Astrocyte of the cerebellum (primary cell): ENCODE data around the gene DENND6B.

ENCODE experiments used
- DNase-seq: peaks from one replicate; pipeline ENCODE4 v3.0.0-alpha.2; 2011; ENCODE audit warnings: low read depth
- H3K4me3 ChIP-seq: 2 replicates; pipeline ENCODE4 v1.5.1; 2011; ENCODE audit warnings: mild to moderate bottlenecking, low read depth, low read length, moderate library complexity
- CTCF ChIP-seq: IDR thresholded peaks from 2 replicates; pipeline ENCODE4 v1.5.1; 2012; ENCODE audit warnings: low read length, low read depth, moderate library complexity, mild to moderate bottlenecking; ENCODE audit errors: missing control alignments
- in situ Hi-C: cut with HindIII; loops from 2 replicates; pipeline ENCODE4 v1.10.0; 2017; ENCODE audit warnings: low sequenced_read_pairs

The DENND6B gene

GRCh38 chr22:50281957-50282356 is 44.9 kb downstream of the DENND6B start:
- TF ChIP-seq CTCF = no peak
- H3K4me3 ChIP-seq = no peak overlapping the region
- in situ Hi-C loops = no loop called here
- DNase-seq = no peak

GRCh38 chr22:50281384-50281760 is 45.4 kb downstream of the DENND6B start:
- in situ Hi-C loops = no loop called here
- no peak for TF ChIP-seq CTCF
- H3K4me3 ChIP-seq = no peak overlapping the region
- no peak for DNase-seq

- in situ Hi-C loops = no loop called here
- no peak for TF ChIP-seq CTCF
- no peak overlapping the region for H3K4me3 ChIP-seq
- no peak for DNase-seq
Measured at GRCh38 chr22:50280708-50281383, 46.0 kb downstream of the DENND6B start.

- no peak for DNase-seq
- no peak for TF ChIP-seq CTCF
Measured at GRCh38 chr22:50280022-50280707, 46.6 kb downstream of the DENND6B start.

GRCh38 chr22:50278956-50279619 is 47.7 kb downstream of the DENND6B start:
- in situ Hi-C loops = no loop called here
- TF ChIP-seq CTCF = no peak
- H3K4me3 ChIP-seq = no peak overlapping the region
- DNase-seq = no peak

More at GRCh38 chr22:50280022-50280707, 46.6 kb downstream of the DENND6B start:
- in situ Hi-C loops = no loop called here
- H3K4me3 ChIP-seq = no peak overlapping the region

GRCh38 chr22:50278461-50278860 is 48.4 kb downstream of the DENND6B start:
- DNase-seq = no peak
- H3K4me3 ChIP-seq = no peak overlapping the region
- TF ChIP-seq CTCF = no peak
- in situ Hi-C loops = no loop called here
